BJ (cell line): ENCODE results near the gene KMO. TPM values are rescaled to one million over a fixed set of nuclear protein-coding genes. Genes with fewer than 3 reads are reported as not detected.

Experiments used
- CTCF ChIA-PET: fragments of 350-600 bp; formaldehyde crosslinking; extraction: SDS; loops from one replicate; lab custom pipeline; 2021; ENCODE audit warnings: antibody characterized with exemption, inconsistent platforms; lab: Yijun Ruan, JAX
- POLR2A ChIA-PET: fragments of 300-600 bp; sonication (Branson Sonifier 250); formaldehyde crosslinking; extraction: SDS; loops from one replicate; lab custom pipeline; 2021; ENCODE audit warnings: antibody characterized with exemption; lab: Charles Lee
- DNase-seq: peaks from one replicate; pipeline ENCODE4 v3.0.0-alpha.2; 2011; ENCODE audit warnings: low read depth
- H3K27me3 ChIP-seq: 2 replicates; pipeline ENCODE4 v1.6.0; 2011; ENCODE audit warnings: low read length; ENCODE audit not compliant: control insufficient read depth, insufficient read depth
- H3K36me3 ChIP-seq: 2 replicates; pipeline ENCODE4 v1.5.1; 2011; ENCODE audit warnings: low read length; ENCODE audit not compliant: control insufficient read depth, insufficient read depth
- H3K4me3 ChIP-seq: 2 replicates; pipeline ENCODE4 v1.5.1; 2011; ENCODE audit warnings: low read depth, mild to moderate bottlenecking, control low read depth, low read length
- CTCF ChIP-seq: IDR thresholded peaks from 2 replicates; pipeline ENCODE4 v1.5.1; 2011; ENCODE audit warnings: low read depth, mild to moderate bottlenecking, control low read depth, inconsistent platforms, low read length, moderate library complexity; ENCODE audit not compliant: insufficient read depth
- polyA plus RNA-seq: library from polyadenylated mRNA; depleted of rRNA; stranded (reverse); fragments of >200 nt; gene quantifications from 2 replicates; pipeline ENCODE4 v1.2.3, GENCODE V29; 2011

The KMO gene
- polyA plus RNA-seq, 1 experiment = not detected

DNA sequence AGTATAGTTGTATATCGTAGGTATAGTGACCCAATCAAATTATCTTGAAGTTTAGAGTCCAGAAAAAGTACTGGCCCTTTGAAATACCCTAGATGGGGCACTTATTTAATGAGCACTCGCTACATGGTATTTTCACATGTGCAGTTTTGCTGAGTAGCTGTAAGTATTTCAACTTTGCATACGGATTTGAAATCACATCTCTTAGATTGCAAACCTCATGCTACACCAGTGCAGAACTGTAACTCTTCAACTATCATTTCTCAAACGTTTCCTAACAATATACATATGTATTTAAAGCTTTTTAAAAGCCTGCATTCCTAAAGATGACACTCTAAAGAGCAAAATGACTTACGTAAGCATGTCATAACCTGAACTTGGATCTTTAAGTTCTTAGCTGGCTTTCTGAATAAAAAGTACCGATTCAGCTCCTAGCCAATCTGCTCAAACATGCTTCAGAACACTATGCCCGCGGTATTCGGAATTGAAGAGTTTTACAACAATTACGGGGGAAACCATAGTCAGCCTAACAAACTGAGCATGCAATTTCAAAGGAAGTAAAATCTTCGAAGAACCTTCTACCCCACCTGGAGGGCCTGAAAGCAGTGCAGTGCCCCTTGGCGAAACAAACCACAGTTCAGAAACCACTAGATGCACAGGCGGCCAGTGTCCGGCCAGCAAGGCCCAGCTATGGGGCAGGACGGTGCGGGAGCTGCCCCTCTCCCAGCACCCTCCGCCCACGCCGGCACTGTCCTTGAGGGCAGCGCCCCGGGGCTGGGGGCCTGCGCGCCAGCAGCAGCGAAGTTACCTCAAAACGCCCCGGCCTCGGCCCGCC is 13.5 kb upstream of the KMO start:
- ChIA-PET POLR2A (no interaction called here), CTCF (interaction anchor here (0.8 to 1.2 kb wide), 2 partner anchors 10 to 109 kb away, joined by 3 read pairs; no protein-coding TSS in a partner anchor)

DNA sequence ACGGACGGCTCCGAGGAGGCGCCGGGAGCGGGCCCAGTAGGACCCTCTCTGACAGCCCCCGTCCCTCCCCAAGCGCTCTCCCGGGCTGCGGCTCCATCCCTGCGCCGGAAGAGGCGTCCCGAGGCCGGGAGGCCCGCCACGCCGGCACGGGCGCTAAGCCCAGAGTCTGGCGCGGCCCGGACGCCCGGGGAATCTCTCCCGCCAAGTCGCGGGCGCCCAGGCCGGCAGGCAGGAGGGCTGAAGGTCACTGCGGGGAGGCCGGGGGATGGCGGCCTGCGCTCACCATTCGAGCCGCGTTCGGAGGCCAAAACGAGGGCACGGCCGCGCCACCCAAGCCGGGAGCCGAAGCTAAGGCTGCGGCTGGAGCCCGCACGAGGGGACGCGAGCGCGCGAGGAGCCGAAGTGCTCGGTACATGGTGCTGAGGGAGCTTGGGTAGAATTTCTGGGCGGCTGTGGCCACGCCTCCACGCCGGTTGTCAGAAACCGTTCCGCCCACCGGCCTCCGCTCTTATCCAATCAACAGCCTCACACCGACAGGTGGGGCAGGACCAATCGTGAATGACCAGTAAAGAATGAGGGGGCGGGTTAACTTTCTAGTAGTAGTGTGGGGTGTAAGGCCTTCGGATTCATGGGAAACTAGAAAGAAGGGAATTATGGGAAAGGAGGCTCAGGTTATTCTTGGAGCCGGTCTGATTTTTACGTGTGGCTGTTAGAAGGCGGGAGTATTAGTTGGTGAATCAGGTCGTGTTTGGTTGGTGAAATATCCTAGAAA is 12.7 kb upstream of the KMO start, which contains the start of gene FH:
FH (minus strand) TSS at position 448 of the 772 bp plus-strand sequence; CDS start at position 415, 33 bp downstream.
- no peaks in the 10 kb centered on the region for H3K36me3 ChIP-seq
- ChIA-PET CTCF (no interaction called here), POLR2A (no interaction called here)
- H3K27me3 ChIP-seq = peaks cover 6% of the 10 kb centered on the region
- TF ChIP-seq CTCF = no peak
- peak within 1 kb of the TSS; percentile 92 for H3K4me3 ChIP-seq
- DNase-seq = peak; percentile 94

More for the DNA sequence above, 13.5 kb upstream of the KMO start:
- Histone ChIP-seq H3K27me3 (peaks cover 4% of the 10 kb centered on the region), H3K4me3 (peak overlapping the region; percentile 92), H3K36me3 (no peaks in the 10 kb centered on the region)
- no peak for DNase-seq
- TF ChIP-seq CTCF = no peak

DNA sequence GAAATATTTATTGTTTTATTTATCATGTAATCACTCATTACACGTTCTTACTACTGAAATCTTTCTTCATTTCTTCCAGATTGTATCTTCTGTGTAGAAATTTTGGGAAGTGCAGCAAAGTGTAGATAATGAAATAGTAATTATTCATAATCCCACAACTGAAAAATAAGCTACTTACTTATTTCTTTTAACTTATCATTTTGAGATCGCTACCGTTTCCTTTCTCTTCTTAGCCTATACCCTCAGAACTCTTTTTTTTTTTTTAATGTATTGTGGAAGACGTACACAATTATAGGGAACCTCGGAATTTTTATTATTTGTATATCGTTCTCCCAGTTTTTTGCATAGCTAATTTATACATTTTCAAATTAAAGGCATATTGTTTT is 12.1 kb upstream of the KMO start:
- DNase-seq = no peak
- POLR2A ChIA-PET = no interaction called here
- TF ChIP-seq CTCF = no peak
- H3K36me3 ChIP-seq = no peaks in the 10 kb centered on the region
- peak overlapping the region; percentile 92 for H3K4me3 ChIP-seq
- CTCF ChIA-PET = no interaction called here
- H3K27me3 ChIP-seq = peaks cover 6% of the 10 kb centered on the region

DNA sequence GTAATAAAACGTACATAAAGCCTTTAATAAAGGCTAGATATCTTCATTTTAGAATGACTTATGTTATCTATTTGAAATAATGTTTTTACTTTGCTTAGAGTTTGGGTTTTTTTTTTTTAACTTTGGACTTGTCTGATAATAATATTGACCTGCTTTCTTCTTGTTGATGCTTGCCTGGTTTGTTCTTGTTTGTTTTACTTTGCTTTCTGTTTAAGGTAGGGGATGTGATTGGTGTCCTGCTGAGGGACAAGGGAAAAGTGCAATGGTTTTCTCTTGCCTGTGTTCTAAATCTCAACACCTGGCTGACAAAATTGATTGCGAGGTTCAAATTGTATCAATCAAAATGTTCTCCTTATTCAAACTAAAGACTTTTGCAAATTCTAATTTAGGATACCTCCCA is 10.5 kb upstream of the KMO start:
- Histone ChIP-seq H3K36me3 (no peaks in the 10 kb centered on the region), H3K27me3 (peaks cover 11% of the 10 kb centered on the region), H3K4me3 (no peak overlapping the region)
- TF ChIP-seq CTCF = no peak
- no peak for DNase-seq
- ChIA-PET POLR2A (interaction anchor here (0.6 kb wide), 1 partner anchor 403 kb away, joined by 3 read pairs; no protein-coding TSS in a partner anchor), CTCF (no interaction called here)

GRCh38 chr1:241525026-241525425 is 7.2 kb upstream of the KMO start:
- TF ChIP-seq CTCF = no peak
- DNase-seq = no peak
- ChIA-PET POLR2A (no interaction called here), CTCF (interaction anchor here (0.7 to 1.8 kb wide), 3 partner anchors 12 to 320 kb away, joined by 3 to 5 read pairs (median 3); no protein-coding TSS in a partner anchor)
- H3K27me3 ChIP-seq = peaks cover 11% of the 10 kb centered on the region
- H3K4me3 ChIP-seq = no peak overlapping the region
- no peaks in the 10 kb centered on the region for H3K36me3 ChIP-seq
